ENCODE measurements around the gene CNTNAP4. TPM values are rescaled to one million over a fixed set of nuclear protein-coding genes. Genes with fewer than 3 reads are reported as not detected.

CNTNAP4 gene
- total and polyA plus RNA-seq, 2 of the 8 experiments (the other 6 are each of a cell fraction or from before 2014, with no cell fraction given), result not detected

- no peak for TF ChIP-seq RAD21 (IDR thresholded peaks at IDR 0.05 in 1 of 2, conservative IDR thresholded peaks at IDR 0.05 in 1 of 2; ENCODE audit: low read depth in 2 of 2, low read length in 2 of 2)
- no peak for TF ChIP-seq FOSL1 (IDR thresholded peaks at IDR 0.05; ENCODE audit: insufficient read depth, low read depth, low read length)
- no peak for TF ChIP-seq JUND (IDR thresholded peaks at IDR 0.05; ENCODE audit: low read length)
- TF ChIP-seq JUN (IDR thresholded peaks at IDR 0.05; ENCODE audit: low read depth, low read length), result no peak
These were observed 168.6 kb downstream of the CNTNAP4 start (continued) for GRCh38 chr16:76445815-76446214.
